Prostate gland (tissue), 2 donors: ENCODE results near the gene TFF2. TPM values are rescaled to one million over a fixed set of nuclear protein-coding genes. Genes with fewer than 3 reads are reported as not detected.

Source experiments
- DNase-seq: peaks from one replicate; pipeline ENCODE4 v3.0.0-alpha.2; 2019; ENCODE audit warnings: low spot score
- H3K27ac ChIP-seq, 2 donors: fragments of 200-600 bp; sonication (generic); 2 replicates each; pipeline ENCODE4 v1.5.1; 2017 to 2019
- H3K27me3 ChIP-seq: fragments of 200-600 bp; sonication (generic); replicated peaks from 2 replicates; pipeline ENCODE4 v1.5.1; 2019; ENCODE audit not compliant: insufficient read depth
- H3K36me3 ChIP-seq, 2 donors: fragments of 200-600 bp; sonication (generic); 1 replicate in 1 of 2; 2 replicates in 1 of 2; pipeline versions ENCODE4 v1.5.1 to v1.8.1; 2017 to 2019
- H3K4me1 ChIP-seq: fragments of 200-600 bp; sonication (generic); replicated peaks from 2 replicates; pipeline ENCODE4 v1.5.1; 2019
- H3K4me3 ChIP-seq, 2 donors: fragments of 200-600 bp; sonication (generic); 2 replicates each; pipeline ENCODE4 v1.5.1; 2017 to 2019
- H3K9me3 ChIP-seq: fragments of 200-600 bp; sonication (generic); 2 replicates; pipeline ENCODE4 v1.5.1; 2017
- POLR2A ChIP-seq: fragments of 450-650 bp; IDR thresholded peaks from one replicate; pipeline ENCODE4 v1.6.1; 2016; ENCODE audit warnings: antibody characterized with exemption, mild to moderate bottlenecking
- POLR2AphosphoS5 ChIP-seq: sonication (generic); formaldehyde crosslinking; IDR thresholded peaks from one replicate; pipeline ENCODE4 v1.6.1; 2017; ENCODE audit warnings: antibody characterized with exemption
- WGBS: methylation state at CpG from one replicate; pipeline ENCODE4 v1.1.5; 2018; 5-methylcytosine and 5-hydroxymethylcytosine counted together
- intact Hi-C: fragments of 100-400 bp; cut with DNase I; formaldehyde crosslinking; loops from one replicate; pipeline ENCODE4 v1.14.2; 2022
- total RNA-seq, 2 donors: library from RNA; depleted of rRNA; stranded (reverse); fragments of >200 nt; gene quantifications; one replicate each; pipeline ENCODE4 v1.1.0, GENCODE V29; 2016
- TF ChIP-seq, protein P1 (sequence below), 4 experiments: fragments of 200-600 bp in 2 of 4; fragments of 450-650 bp in 2 of 4; sonication (generic) in 2 of 4; IDR thresholded peaks; 1 replicate in 3 of 4; 2 replicates in 1 of 4; pipeline ENCODE4 v1.5.1; 2016 to 2019; ENCODE audit warnings: antibody characterized with exemption in 4 of 4, mild to moderate bottlenecking in 2 of 4, moderate library complexity in 2 of 4

The TFF2 gene
- total RNA-seq, 2 donors from 2014 or later: not detected

GRCh38 chr21:42388740-42389448 is 38.1 kb upstream of the TFF2 start:
- intact Hi-C loops: no loop called here
- H3K4me3 ChIP-seq: no peak overlapping the region
- no peak overlapping the region for H3K27ac ChIP-seq
- no peaks in the 10 kb centered on the region for H3K4me1 ChIP-seq
- TF ChIP-seq, protein P1, sequence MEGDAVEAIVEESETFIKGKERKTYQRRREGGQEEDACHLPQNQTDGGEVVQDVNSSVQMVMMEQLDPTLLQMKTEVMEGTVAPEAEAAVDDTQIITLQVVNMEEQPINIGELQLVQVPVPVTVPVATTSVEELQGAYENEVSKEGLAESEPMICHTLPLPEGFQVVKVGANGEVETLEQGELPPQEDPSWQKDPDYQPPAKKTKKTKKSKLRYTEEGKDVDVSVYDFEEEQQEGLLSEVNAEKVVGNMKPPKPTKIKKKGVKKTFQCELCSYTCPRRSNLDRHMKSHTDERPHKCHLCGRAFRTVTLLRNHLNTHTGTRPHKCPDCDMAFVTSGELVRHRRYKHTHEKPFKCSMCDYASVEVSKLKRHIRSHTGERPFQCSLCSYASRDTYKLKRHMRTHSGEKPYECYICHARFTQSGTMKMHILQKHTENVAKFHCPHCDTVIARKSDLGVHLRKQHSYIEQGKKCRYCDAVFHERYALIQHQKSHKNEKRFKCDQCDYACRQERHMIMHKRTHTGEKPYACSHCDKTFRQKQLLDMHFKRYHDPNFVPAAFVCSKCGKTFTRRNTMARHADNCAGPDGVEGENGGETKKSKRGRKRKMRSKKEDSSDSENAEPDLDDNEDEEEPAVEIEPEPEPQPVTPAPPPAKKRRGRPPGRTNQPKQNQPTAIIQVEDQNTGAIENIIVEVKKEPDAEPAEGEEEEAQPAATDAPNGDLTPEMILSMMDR (IDR thresholded peaks at IDR 0.05): no peak
- TF ChIP-seq POLR2A: no peak
- no peak for TF ChIP-seq POLR2AphosphoS5
- no peaks in the 10 kb centered on the region for H3K36me3 ChIP-seq
- 66% methylated on average over 20 of the region's 20 CpGs for WGBS
- no peaks in the 10 kb centered on the region for H3K27me3 ChIP-seq
- no peaks in the 10 kb centered on the region for H3K9me3 ChIP-seq
- no peak for DNase-seq

DNA sequence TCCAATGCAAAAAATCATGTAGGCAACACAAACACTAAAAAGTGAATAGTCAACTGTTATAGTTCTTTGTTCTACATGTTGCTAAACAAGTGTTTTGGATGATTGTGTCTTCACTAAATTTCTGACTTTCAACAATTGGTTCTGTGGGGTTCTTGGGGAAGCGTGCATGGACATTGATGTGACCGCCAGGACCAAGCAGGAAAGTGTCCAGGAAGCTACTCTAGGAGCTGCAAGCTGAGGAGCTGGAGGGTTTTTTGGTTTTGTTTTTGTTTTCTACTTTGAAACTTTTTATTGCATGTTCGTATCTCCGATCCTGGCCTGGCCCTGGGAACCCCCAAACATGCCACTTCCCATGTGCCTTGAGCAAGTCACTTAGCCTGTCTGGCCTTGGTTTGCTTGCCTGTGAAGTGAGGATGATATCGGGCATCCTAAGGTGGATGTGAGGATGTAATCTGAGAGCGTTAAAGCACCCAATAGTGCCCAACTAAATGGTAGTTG is 37.1 kb upstream of the TFF2 start:
- no peak overlapping the region for H3K4me3 ChIP-seq
- no peak for DNase-seq
- no peak overlapping the region for H3K27ac ChIP-seq
- intact Hi-C loops: no loop called here
- 86% methylated on average over 6 of the region's 6 CpGs for WGBS
- no peaks in the 10 kb centered on the region for H3K36me3 ChIP-seq
- TF ChIP-seq POLR2AphosphoS5 (no peak), POLR2A (no peak)
- TF ChIP-seq, protein P1 (IDR thresholded peaks at IDR 0.05): no peak
- no peaks in the 10 kb centered on the region for H3K27me3 ChIP-seq
- H3K9me3 ChIP-seq: no peaks in the 10 kb centered on the region
- H3K4me1 ChIP-seq: no peaks in the 10 kb centered on the region

- H3K4me3 ChIP-seq: no peak overlapping the region
- H3K27me3 ChIP-seq: no peaks in the 10 kb centered on the region
- no peaks in the 10 kb centered on the region for H3K9me3 ChIP-seq
- H3K27ac ChIP-seq: no peak overlapping the region
- H3K36me3 ChIP-seq: no peaks in the 10 kb centered on the region
- intact Hi-C loops: no loop called here
- no peaks in the 10 kb centered on the region for H3K4me1 ChIP-seq
- TF ChIP-seq POLR2AphosphoS5 (no peak), POLR2A (no peak)
- TF ChIP-seq, protein P1 (IDR thresholded peaks at IDR 0.05): no peak
- no peak for DNase-seq
- WGBS: 72% methylated on average over 3 of the region's 3 CpGs
Observed at GRCh38 chr21:42387164-42387563, 36.4 kb upstream of the TFF2 start.

DNA sequence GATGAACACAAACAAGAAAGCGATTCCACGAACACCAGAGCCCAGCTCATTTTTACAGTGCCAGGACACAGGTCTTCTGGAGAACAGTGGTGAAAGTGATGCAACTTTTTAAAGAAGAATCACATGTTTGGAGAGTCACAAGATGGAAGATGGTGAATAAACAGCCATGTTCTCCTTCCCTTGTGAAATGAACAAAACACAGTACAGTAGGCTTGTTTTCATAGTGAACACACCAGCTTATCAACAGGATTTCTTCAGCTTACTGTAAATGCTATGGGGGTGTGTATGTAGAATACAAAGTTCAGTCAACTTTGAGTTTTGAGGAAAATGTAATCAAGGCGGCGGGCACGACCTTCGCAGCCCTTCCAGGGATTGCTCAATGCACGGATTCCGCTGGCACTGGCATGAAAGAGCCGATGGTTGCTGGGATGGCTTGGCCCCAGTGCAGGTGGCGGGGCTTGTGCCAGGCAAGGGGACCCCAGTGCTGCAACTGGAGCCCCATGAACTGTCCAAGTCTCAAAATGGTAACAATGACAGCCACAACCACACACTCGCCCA is 35.3 kb upstream of the TFF2 start:
- WGBS: 96% methylated on average over 11 of the region's 11 CpGs
- DNase-seq: no peak

More for the DNA sequence above, 35.3 kb upstream of the TFF2 start:
- no peak overlapping the region for H3K27ac ChIP-seq
- no peaks in the 10 kb centered on the region for H3K27me3 ChIP-seq
- no peaks in the 10 kb centered on the region for H3K9me3 ChIP-seq
- intact Hi-C loops: no loop called here
- no peaks in the 10 kb centered on the region for H3K36me3 ChIP-seq
- TF ChIP-seq, protein P1 (IDR thresholded peaks at IDR 0.05): no peak
- TF ChIP-seq POLR2A (no peak), POLR2AphosphoS5 (no peak)
- H3K4me1 ChIP-seq: no peaks in the 10 kb centered on the region
- H3K4me3 ChIP-seq: no peak overlapping the region
